ENCODE data around the gene BPIFA2. TPM values are rescaled to one million over a fixed set of nuclear protein-coding genes. Genes with fewer than 3 reads are reported as not detected.

Gene BPIFA2
- total RNA-seq, 4 donors from 2014 or later = 2.2 TPM; not detected in 3

DNA sequence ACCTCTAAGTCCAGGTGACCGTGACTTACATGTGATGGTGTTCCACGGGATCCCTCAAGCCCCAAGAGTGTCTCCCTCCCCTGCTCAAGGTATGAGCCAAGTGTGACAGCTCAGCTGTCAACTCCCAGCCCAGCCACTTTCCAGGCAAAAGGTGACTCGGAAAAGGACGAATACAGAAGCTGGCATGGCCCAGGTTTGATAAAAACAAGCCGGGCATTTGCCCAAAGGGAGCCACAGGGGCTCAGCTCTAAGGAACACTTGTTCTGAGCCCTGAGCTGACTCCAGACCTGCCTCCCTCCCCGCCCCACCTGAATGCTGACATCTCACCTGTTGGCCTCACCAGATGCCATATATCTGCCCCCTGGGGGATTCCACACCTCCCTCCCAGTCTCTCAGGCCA lies 43.0 kb upstream of the BPIFA2 start:
- Histone ChIP-seq H3K4me3 (no peak overlapping the region), H3K27me3 (no peaks in the 10 kb centered on the region), H3K9me3 (peaks cover 0 to 4% (median 0%) of the 10 kb centered on the region in 4 donors), H3K36me3 (no peaks in the 10 kb centered on the region), H3K27ac (no peak overlapping the region), H3K4me1 (no peaks in the 10 kb centered on the region)
- DNase-seq (ENCODE audit: low spot score in 2 of 2) = no peak
- TF ChIP-seq EP300 (IDR thresholded peaks at IDR 0.05) (no peak), CTCF (IDR thresholded peaks at IDR 0.05) (no peak)
- 83 to 88% methylated on average over 6 of the region's 6 CpGs for WGBS, 2 donors

- 58 to 79% methylated on average over 6 of the region's 6 CpGs for WGBS, 2 donors
- Histone ChIP-seq H3K4me1 (no peaks in the 10 kb centered on the region), H3K9me3 (no peaks in the 10 kb centered on the region), H3K27me3 (no peaks in the 10 kb centered on the region), H3K36me3 (no peaks in the 10 kb centered on the region), H3K4me3 (no peak overlapping the region), H3K27ac (no peak overlapping the region)
- TF ChIP-seq POLR2A (IDR thresholded peaks at IDR 0.05) (no peak), EP300 (IDR thresholded peaks at IDR 0.05) (no peak), CTCF (IDR thresholded peaks at IDR 0.05) (no peak)
- no peak for DNase-seq (ENCODE audit: low spot score in 2 of 2)
Observed at GRCh38 chr20:33125983-33126382, 42.0 kb upstream of the BPIFA2 start.

GRCh38 chr20:33127422-33128097 lies 40.4 kb upstream of the BPIFA2 start:
- Histone ChIP-seq H3K27me3 (no peaks in the 10 kb centered on the region), H3K36me3 (no peaks in the 10 kb centered on the region), H3K9me3 (no peaks in the 10 kb centered on the region), H3K4me3 (no peak overlapping the region), H3K4me1 (no peaks in the 10 kb centered on the region), H3K27ac (no peak overlapping the region)
- TF ChIP-seq POLR2A (IDR thresholded peaks at IDR 0.05) (no peak), CTCF (IDR thresholded peaks at IDR 0.05) (no peak), EP300 (IDR thresholded peaks at IDR 0.05) (no peak)
- DNase-seq (ENCODE audit: low spot score in 2 of 2) = no peak
- WGBS, 2 donors = 68 to 74% methylated on average over 4 of the region's 4 CpGs

- Histone ChIP-seq H3K27ac (no peak overlapping the region), H3K4me1 (no peaks in the 10 kb centered on the region), H3K4me3 (no peak overlapping the region), H3K9me3 (no peaks in the 10 kb centered on the region), H3K36me3 (no peaks in the 10 kb centered on the region), H3K27me3 (no peaks in the 10 kb centered on the region)
- TF ChIP-seq POLR2A (IDR thresholded peaks at IDR 0.05) = no peak
- TF ChIP-seq EP300 (IDR thresholded peaks at IDR 0.05) = no peak
- no peak for TF ChIP-seq CTCF (IDR thresholded peaks at IDR 0.05)
- WGBS, 2 donors = 64 to 74% methylated on average over 9 of the region's 9 CpGs
- no peak for DNase-seq (ENCODE audit: low spot score in 2 of 2)
Observed at GRCh38 chr20:33130568-33131061, 37.3 kb upstream of the BPIFA2 start.

DNA sequence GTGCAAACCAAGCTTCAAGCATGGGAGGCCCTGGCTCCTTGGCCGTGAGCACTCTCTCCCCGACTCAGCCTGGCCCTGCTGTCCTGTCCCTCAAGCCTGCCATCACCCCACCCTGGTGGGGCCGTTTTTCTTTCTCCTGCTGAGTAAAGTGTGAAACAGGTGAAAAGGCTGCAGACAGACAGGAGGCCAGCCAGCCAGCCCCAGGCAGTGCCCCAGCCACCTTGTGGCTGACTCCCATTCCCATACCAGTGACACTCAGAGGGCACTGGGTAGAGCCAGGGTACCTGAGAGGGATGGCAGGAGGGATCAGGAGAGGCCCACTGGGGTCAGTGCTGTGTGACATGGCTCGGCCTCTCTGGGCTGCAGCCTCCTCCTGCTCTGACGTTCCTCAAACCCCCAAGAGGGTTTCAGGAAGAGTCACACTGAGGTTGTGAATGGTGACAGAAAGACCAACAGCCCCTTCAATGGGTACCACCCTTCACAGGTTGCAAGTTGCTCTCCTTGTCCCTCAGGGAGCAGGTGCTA lies 35.9 kb upstream of the BPIFA2 start:
- WGBS, 2 donors = 64 to 87% methylated on average over 5 of the region's 5 CpGs
- TF ChIP-seq EP300 (IDR thresholded peaks at IDR 0.05) = no peak
- TF ChIP-seq CTCF (IDR thresholded peaks at IDR 0.05) = no peak
- no peak for TF ChIP-seq POLR2A (IDR thresholded peaks at IDR 0.05)
- Histone ChIP-seq H3K9me3 (no peaks in the 10 kb centered on the region), H3K4me1 (no peaks in the 10 kb centered on the region), H3K27me3 (no peaks in the 10 kb centered on the region), H3K4me3 (no peak overlapping the region), H3K27ac (no peak overlapping the region), H3K36me3 (no peaks in the 10 kb centered on the region)
- no peak for DNase-seq (ENCODE audit: low spot score in 2 of 2)
